Measurements from ENCODE around the gene MGAT5.

The MGAT5 gene

GRCh38 chr2:134458473-134458853 lies 204.6 kb downstream of the MGAT5 start:
- Histone ChIP-seq H3K27ac (no peak overlapping the region), H3K9ac (no peak overlapping the region), H3K4me3 (ENCODE audit: low read depth, low read length) (no peak overlapping the region), H3K79me2 (no peaks in the 10 kb centered on the region), H2AFZ (no peak overlapping the region), H3K9me3 (ENCODE audit: control insufficient read depth, low read length) (no peaks in the 10 kb centered on the region), H3K4me2 (ENCODE audit: low read length) (no peak overlapping the region), H3K4me1 (no peaks in the 10 kb centered on the region), H3K27me3 (ENCODE audit: control insufficient read depth, insufficient read depth, low read length) (no peaks in the 10 kb centered on the region), H3K36me3 (ENCODE audit: control insufficient read depth, insufficient read depth, low read length) (no peaks in the 10 kb centered on the region)
- no peak for TF ChIP-seq CTCF (IDR thresholded peaks at IDR 0.05)

- Histone ChIP-seq H3K4me2 (ENCODE audit: low read length) (no peak overlapping the region), H3K4me1 (no peaks in the 10 kb centered on the region), H3K36me3 (ENCODE audit: control insufficient read depth, insufficient read depth, low read length) (no peaks in the 10 kb centered on the region), H3K9ac (no peak overlapping the region), H3K27ac (no peak overlapping the region), H3K9me3 (ENCODE audit: control insufficient read depth, low read length) (no peaks in the 10 kb centered on the region), H2AFZ (no peak overlapping the region), H3K27me3 (ENCODE audit: control insufficient read depth, insufficient read depth, low read length) (no peaks in the 10 kb centered on the region), H3K4me3 (ENCODE audit: low read depth, low read length) (no peak overlapping the region), H3K79me2 (no peaks in the 10 kb centered on the region)
- TF ChIP-seq CTCF (IDR thresholded peaks at IDR 0.05) = no peak
Measured at GRCh38 chr2:134458950-134459349, 205.1 kb downstream of the MGAT5 start.

GRCh38 chr2:134459706-134460406 lies 206.0 kb downstream of the MGAT5 start:
- no peak overlapping the region for H3K4me2 ChIP-seq (ENCODE audit: low read length)

GRCh38 chr2:134460583-134460998 lies 206.7 kb downstream of the MGAT5 start:
- Histone ChIP-seq H3K4me2 (ENCODE audit: low read length) (no peak overlapping the region), H3K4me3 (ENCODE audit: low read depth, low read length) (no peak overlapping the region), H3K9me3 (ENCODE audit: control insufficient read depth, low read length) (no peaks in the 10 kb centered on the region), H3K36me3 (ENCODE audit: control insufficient read depth, insufficient read depth, low read length) (no peaks in the 10 kb centered on the region), H2AFZ (no peak overlapping the region), H3K79me2 (no peaks in the 10 kb centered on the region), H3K4me1 (no peaks in the 10 kb centered on the region), H3K27ac (no peak overlapping the region), H3K9ac (no peak overlapping the region), H3K27me3 (ENCODE audit: control insufficient read depth, insufficient read depth, low read length) (no peaks in the 10 kb centered on the region)
- peak; percentile 54 for TF ChIP-seq CTCF (IDR thresholded peaks at IDR 0.05)

More at GRCh38 chr2:134459706-134460406, 206.0 kb downstream of the MGAT5 start:
- Histone ChIP-seq H3K27ac (no peak overlapping the region), H3K36me3 (ENCODE audit: control insufficient read depth, insufficient read depth, low read length) (no peaks in the 10 kb centered on the region), H3K4me1 (no peaks in the 10 kb centered on the region), H3K9ac (no peak overlapping the region), H2AFZ (no peak overlapping the region), H3K27me3 (ENCODE audit: control insufficient read depth, insufficient read depth, low read length) (no peaks in the 10 kb centered on the region), H3K79me2 (no peaks in the 10 kb centered on the region), H3K9me3 (ENCODE audit: control insufficient read depth, low read length) (no peaks in the 10 kb centered on the region), H3K4me3 (ENCODE audit: low read depth, low read length) (no peak overlapping the region)
- no peak for TF ChIP-seq CTCF (IDR thresholded peaks at IDR 0.05)

DNA sequence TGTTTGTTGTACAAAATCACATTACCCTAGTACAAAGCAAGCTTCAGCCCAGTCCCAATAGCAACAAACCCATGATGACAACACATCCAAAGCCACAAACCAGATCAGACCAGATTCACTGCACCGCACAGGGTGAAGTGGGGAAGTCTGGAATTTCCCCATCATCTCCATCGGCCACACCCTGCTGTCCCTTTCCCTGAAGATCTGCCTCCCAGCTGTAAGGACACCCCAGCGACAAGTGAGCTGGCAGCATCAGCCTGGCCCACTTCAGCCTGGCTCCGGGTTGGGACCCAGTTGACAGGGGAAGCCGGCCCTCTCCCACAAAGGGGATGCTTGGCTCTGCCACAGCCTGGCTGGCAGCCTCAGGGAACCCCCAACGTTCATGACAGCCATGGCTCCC lies 207.6 kb downstream of the MGAT5 start:
- Histone ChIP-seq H3K36me3 (ENCODE audit: control insufficient read depth, insufficient read depth, low read length) (no peaks in the 10 kb centered on the region), H3K27me3 (ENCODE audit: control insufficient read depth, insufficient read depth, low read length) (no peaks in the 10 kb centered on the region), H3K4me1 (no peaks in the 10 kb centered on the region), H3K9me3 (ENCODE audit: control insufficient read depth, low read length) (no peaks in the 10 kb centered on the region), H3K4me2 (ENCODE audit: low read length) (no peak overlapping the region), H3K9ac (no peak overlapping the region), H2AFZ (no peak overlapping the region), H3K4me3 (ENCODE audit: low read depth, low read length) (no peak overlapping the region), H3K79me2 (no peaks in the 10 kb centered on the region), H3K27ac (no peak overlapping the region)
- TF ChIP-seq CTCF (IDR thresholded peaks at IDR 0.05) = no peak

Data from parathyroid adenoma (tissue), 2 donors.